ENCODE measurements around the gene KEAP1.
A peak's percentile ranks its signal among the peaks of the same experiment; 100 is the strongest.

DNA sequence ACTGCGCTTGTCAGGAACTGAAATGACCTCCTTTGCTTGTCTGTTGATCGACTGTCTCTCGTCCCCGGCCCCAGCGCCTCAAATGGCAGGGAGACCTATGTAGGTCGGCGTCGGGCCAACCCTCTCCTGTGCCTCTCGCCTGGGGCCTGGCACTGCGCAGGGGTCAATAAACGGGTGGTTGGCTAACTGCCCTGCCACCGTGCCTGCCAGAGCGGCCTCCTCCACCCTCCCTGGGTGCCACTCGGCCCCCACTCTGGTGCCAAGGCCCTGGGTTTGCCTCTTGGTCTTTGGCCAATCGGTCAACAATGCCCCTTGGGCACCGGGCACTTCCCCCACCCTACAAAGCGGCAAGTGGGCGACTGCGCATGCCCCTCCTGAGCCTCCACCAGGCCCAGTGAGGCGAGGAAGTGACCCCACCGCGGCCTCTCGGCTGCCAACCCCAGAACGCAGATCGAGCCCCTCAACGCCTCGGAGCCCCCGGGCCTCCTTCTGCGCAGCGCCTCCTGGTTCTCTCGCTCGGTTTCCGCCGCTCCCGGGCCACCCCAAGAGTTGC, 1.1 kb downstream of the KEAP1 start:
- TF ChIP-seq, protein P1, sequence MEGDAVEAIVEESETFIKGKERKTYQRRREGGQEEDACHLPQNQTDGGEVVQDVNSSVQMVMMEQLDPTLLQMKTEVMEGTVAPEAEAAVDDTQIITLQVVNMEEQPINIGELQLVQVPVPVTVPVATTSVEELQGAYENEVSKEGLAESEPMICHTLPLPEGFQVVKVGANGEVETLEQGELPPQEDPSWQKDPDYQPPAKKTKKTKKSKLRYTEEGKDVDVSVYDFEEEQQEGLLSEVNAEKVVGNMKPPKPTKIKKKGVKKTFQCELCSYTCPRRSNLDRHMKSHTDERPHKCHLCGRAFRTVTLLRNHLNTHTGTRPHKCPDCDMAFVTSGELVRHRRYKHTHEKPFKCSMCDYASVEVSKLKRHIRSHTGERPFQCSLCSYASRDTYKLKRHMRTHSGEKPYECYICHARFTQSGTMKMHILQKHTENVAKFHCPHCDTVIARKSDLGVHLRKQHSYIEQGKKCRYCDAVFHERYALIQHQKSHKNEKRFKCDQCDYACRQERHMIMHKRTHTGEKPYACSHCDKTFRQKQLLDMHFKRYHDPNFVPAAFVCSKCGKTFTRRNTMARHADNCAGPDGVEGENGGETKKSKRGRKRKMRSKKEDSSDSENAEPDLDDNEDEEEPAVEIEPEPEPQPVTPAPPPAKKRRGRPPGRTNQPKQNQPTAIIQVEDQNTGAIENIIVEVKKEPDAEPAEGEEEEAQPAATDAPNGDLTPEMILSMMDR (IDR thresholded peaks at IDR 0.05; ENCODE audit: low read depth, low read length) = peak; percentile 2
- TF ChIP-seq, protein P2, sequence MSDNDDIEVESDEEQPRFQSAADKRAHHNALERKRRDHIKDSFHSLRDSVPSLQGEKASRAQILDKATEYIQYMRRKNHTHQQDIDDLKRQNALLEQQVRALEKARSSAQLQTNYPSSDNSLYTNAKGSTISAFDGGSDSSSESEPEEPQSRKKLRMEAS (IDR thresholded peaks at IDR 0.05; ENCODE audit: low read depth, low read length) = peak; percentile 35; the same call in 1 of the 2 replicates
- TF ChIP-seq MYC (IDR thresholded peaks at IDR 0.05; ENCODE audit: low read depth, low read length) (no peak), POLR2A (IDR thresholded peaks at IDR 0.05; ENCODE audit: extremely low read depth, insufficient read length) (peak; percentile 64)

Data from NB4 (cell line).